Peyer's patch (tissue), 4 donors: ENCODE data around the gene TMEM260.

Source experiments
- POLR2A ChIP-seq, 2 donors: fragments of 450-650 bp; IDR thresholded peaks; one replicate each; pipeline ENCODE4 v1.5.1; 2017; ENCODE audit warnings: antibody characterized with exemption in 2 of 2, mild to moderate bottlenecking in 2 of 2, moderate library complexity in 2 of 2
- TF ChIP-seq, protein P1 (sequence below), 6 experiments: fragments of 450-650 bp in 4 of 6; fragments of 200-600 bp in 2 of 6; sonication (generic) in 1 of 6; IDR thresholded peaks; one replicate each; pipeline ENCODE4 v1.5.1; 2017 to 2019; ENCODE audit warnings: antibody characterized with exemption in 6 of 6, mild to moderate bottlenecking in 3 of 6, moderate library complexity in 1 of 6

DNA sequence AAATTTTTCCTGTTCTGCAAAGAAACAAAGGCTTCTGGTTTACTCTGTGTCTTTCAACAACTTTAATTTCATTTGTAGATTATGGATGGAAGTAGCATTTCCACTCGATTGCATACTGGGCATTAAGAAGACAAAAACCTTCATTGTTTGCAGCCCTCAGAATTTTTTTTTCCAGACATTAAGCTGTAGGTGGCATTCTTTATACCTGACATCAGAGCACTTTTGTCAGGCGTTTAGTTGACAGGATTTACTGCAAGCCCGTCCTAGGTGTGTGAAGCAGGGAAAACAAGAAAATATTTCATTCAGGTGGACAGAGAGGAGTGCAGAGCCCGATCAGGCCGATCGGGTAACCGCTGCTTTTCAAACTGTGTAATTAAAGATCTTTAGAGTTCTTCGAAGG, 107.5 kb downstream of the TMEM260 start:
- TF ChIP-seq, protein P1, sequence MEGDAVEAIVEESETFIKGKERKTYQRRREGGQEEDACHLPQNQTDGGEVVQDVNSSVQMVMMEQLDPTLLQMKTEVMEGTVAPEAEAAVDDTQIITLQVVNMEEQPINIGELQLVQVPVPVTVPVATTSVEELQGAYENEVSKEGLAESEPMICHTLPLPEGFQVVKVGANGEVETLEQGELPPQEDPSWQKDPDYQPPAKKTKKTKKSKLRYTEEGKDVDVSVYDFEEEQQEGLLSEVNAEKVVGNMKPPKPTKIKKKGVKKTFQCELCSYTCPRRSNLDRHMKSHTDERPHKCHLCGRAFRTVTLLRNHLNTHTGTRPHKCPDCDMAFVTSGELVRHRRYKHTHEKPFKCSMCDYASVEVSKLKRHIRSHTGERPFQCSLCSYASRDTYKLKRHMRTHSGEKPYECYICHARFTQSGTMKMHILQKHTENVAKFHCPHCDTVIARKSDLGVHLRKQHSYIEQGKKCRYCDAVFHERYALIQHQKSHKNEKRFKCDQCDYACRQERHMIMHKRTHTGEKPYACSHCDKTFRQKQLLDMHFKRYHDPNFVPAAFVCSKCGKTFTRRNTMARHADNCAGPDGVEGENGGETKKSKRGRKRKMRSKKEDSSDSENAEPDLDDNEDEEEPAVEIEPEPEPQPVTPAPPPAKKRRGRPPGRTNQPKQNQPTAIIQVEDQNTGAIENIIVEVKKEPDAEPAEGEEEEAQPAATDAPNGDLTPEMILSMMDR (IDR thresholded peaks at IDR 0.05) = no peak
- TF ChIP-seq POLR2A (IDR thresholded peaks at IDR 0.05) = no peak
